Endothelial cell of umbilical vein (primary cell): Measurements from ENCODE around the gene DDX17. TPM values are rescaled to one million over a fixed set of nuclear protein-coding genes. Genes with fewer than 3 reads are reported as not detected.

Source experiments
- BruUV-seq: library from RNA; stranded (reverse); fragments of 400-500 nt; replicated peaks from 2 replicates; lab custom pipeline; 2021; lab: Mats Ljungman, UMichigan
- CTCF ChIA-PET: fragments of 300-600, 350-600 bp; sonication (Branson Sonifier 250); formaldehyde crosslinking; loops from one replicate; lab custom pipeline; 2021; ENCODE audit warnings: antibody characterized with exemption, inconsistent platforms; lab: Charles Lee
- POLR2A ChIA-PET: fragments of 300-600, 350-600 bp; sonication (Branson Sonifier 250); formaldehyde crosslinking; loops from one replicate; lab custom pipeline; 2021; ENCODE audit warnings: antibody characterized with exemption, inconsistent platforms; lab: Charles Lee
- DNase-seq: peaks from one replicate; pipeline ENCODE4 v3.0.0-alpha.2; 2011; ENCODE audit warnings: low read depth, low spot score
- FAIRE-seq: peaks from 2 replicates; lab custom pipeline; 2011; peaks lifted over from hg19 to GRCh38; lab: Jason Lieb, UNC
- H2AFZ ChIP-seq: 2 replicates; pipeline ENCODE4 v1.6.0; 2012; ENCODE audit warnings: low read depth, low read length, control low read depth, inconsistent platforms
- H3K27ac ChIP-seq: 2 replicates; pipeline ENCODE4 v1.5.1; 2011; ENCODE audit warnings: low read depth, mild to moderate bottlenecking, control low read depth, low read length, moderate library complexity; ENCODE audit not compliant: insufficient read depth
- H3K27me3 ChIP-seq, 2 experiments: 2 replicates each; pipeline versions ENCODE4 v1.6.0 to v1.6.1; 2011; ENCODE audit warnings: low read length in 2 of 2, mixed read lengths in 1 of 2; ENCODE audit not compliant: control insufficient read depth in 2 of 2, insufficient read depth in 2 of 2
- H3K36me3 ChIP-seq, 2 experiments: 2 replicates in 1 of 2; 3 replicates in 1 of 2; pipeline ENCODE4 v1.5.1; 2011; ENCODE audit warnings: low read length in 2 of 2, mild to moderate bottlenecking in 1 of 2, moderate library complexity in 1 of 2; ENCODE audit not compliant: control insufficient read depth in 2 of 2, insufficient read depth in 2 of 2; ENCODE audit errors: extremely low read depth in 1 of 2
- H3K4me1 ChIP-seq: 3 replicates; pipeline ENCODE4 v1.5.1; 2011; ENCODE audit warnings: mild to moderate bottlenecking, low read length; ENCODE audit not compliant: control insufficient read depth, insufficient read depth; ENCODE audit errors: extremely low read depth
- H3K4me2 ChIP-seq: 2 replicates; pipeline ENCODE4 v1.6.1; 2011; ENCODE audit warnings: low read length, control low read depth, mixed read lengths; ENCODE audit not compliant: insufficient read depth
- H3K4me3 ChIP-seq, 3 experiments: fragments of 200-600 bp in 1 of 3; sonication (generic), shearing (Covaris generic) in 1 of 3; replicated peaks in 1 of 3; 2 replicates each; pipeline ENCODE4 v1.5.1; 2011 to 2016; ENCODE audit warnings: control low read depth in 3 of 3, low read length in 3 of 3, mild to moderate bottlenecking in 2 of 3, inconsistent platforms in 1 of 3, low read depth in 1 of 3, moderate library complexity in 1 of 3; ENCODE audit not compliant: insufficient read depth in 1 of 3
- H3K79me2 ChIP-seq: 2 replicates; pipeline ENCODE4 v1.6.0; 2012; ENCODE audit warnings: low read length, inconsistent platforms; ENCODE audit not compliant: control insufficient read depth, insufficient read depth
- H3K9ac ChIP-seq: replicated peaks from 2 replicates; pipeline ENCODE3; 2011; ENCODE audit warnings: low read length, control low read depth; ENCODE audit not compliant: insufficient read depth; ENCODE audit errors: extremely low read depth
- H3K9me1 ChIP-seq: replicated peaks from 3 replicates; pipeline ENCODE4 v1.6.0; 2011; ENCODE audit warnings: mild to moderate bottlenecking, low read length; ENCODE audit not compliant: control insufficient read depth, insufficient read depth; ENCODE audit errors: extremely low read depth
- H3K9me3 ChIP-seq: replicated peaks from 2 replicates; pipeline ENCODE4 v1.5.1; 2012; ENCODE audit warnings: low read length, inconsistent platforms; ENCODE audit not compliant: control insufficient read depth, insufficient read depth
- H4K20me1 ChIP-seq: replicated peaks from 2 replicates; pipeline ENCODE3; 2011; ENCODE audit warnings: mild to moderate bottlenecking, low read length; ENCODE audit not compliant: control insufficient read depth, insufficient read depth; ENCODE audit errors: extremely low read depth
- EZH2 ChIP-seq: IDR thresholded peaks from 2 replicates; pipeline ENCODE4 v1.6.1; 2012; ENCODE audit warnings: borderline replicate concordance, low read depth, mild to moderate bottlenecking, moderate library complexity, low read length, inconsistent platforms; ENCODE audit not compliant: severe bottlenecking
- FOS ChIP-seq: IDR thresholded peaks from 2 replicates; pipeline ENCODE4 v1.6.1; 2011; ENCODE audit warnings: mild to moderate bottlenecking, low read length, moderate library complexity, borderline replicate concordance; ENCODE audit not compliant: insufficient read depth
- GATA2 ChIP-seq: IDR thresholded peaks from 2 replicates; pipeline ENCODE4 v1.7.0; 2011; ENCODE audit warnings: low read depth, mild to moderate bottlenecking, moderate library complexity, mixed read lengths, low read length; ENCODE audit not compliant: insufficient read length, insufficient read depth
- JUN ChIP-seq: IDR thresholded peaks from 2 replicates; pipeline ENCODE4 v1.6.1; 2011; ENCODE audit warnings: borderline replicate concordance, low read depth; ENCODE audit not compliant: insufficient read length, insufficient read depth
- MYC ChIP-seq: IDR thresholded peaks from one replicate; pipeline ENCODE4 v1.6.1; 2011; ENCODE audit warnings: mild to moderate bottlenecking, low read depth, low read length
- POLR2A ChIP-seq: IDR thresholded peaks from 2 replicates; pipeline ENCODE4 v1.6.1; 2012; ENCODE audit warnings: low read depth, mild to moderate bottlenecking, control low read depth, low read length
- POLR2AphosphoS5 ChIP-seq: IDR thresholded peaks from 2 replicates; pipeline ENCODE4 v1.6.1; 2012; ENCODE audit warnings: low read depth, mild to moderate bottlenecking, control low read depth, low read length, moderate library complexity; ENCODE audit not compliant: insufficient read depth
- dilution Hi-C: fragments of 300-500 bp; cut with MboI; formaldehyde crosslinking; loops from one replicate; pipeline ENCODE4 v1.15.0; 2019; ENCODE audit warnings: low sequenced_read_pairs; ENCODE audit not compliant: extremely low pct_ligation_motif_present
- intact Hi-C: fragments of 100-400 bp; cut with micrococcal nuclease; formaldehyde crosslinking; loops from one replicate; pipeline ENCODE4 v1.10.0; 2022
- polyA plus RNA-seq, 4 experiments: library from polyadenylated mRNA; depleted of rRNA in 3 of 4; stranded (reverse) in 3 of 4; unstranded in 1 of 4; fragments of >200 nt; gene quantifications; 2 replicates each; pipeline versions ENCODE4 v1.2.1 to v1.2.3, GENCODE V29; 2011 to 2012; ENCODE audit warnings: missing spikeins in 1 of 4
- total RNA-seq: library from RNA; stranded (reverse); gene quantifications from 2 replicates; pipeline ENCODE4 v1.2.3, GENCODE V29; 2021
- TF ChIP-seq, protein P1 (sequence below), 2 donors: IDR thresholded peaks; 1 replicate in 1 of 2; 2 replicates in 1 of 2; pipeline ENCODE4 v1.5.1; 2011; ENCODE audit warnings: low read length in 2 of 2, mild to moderate bottlenecking in 2 of 2, moderate library complexity in 2 of 2, control low read depth in 1 of 2, inconsistent platforms in 1 of 2, low read depth in 1 of 2; ENCODE audit not compliant: insufficient read depth in 1 of 2; ENCODE audit errors: extremely low read depth in 1 of 2
- TF ChIP-seq, protein P2 (sequence below): IDR thresholded peaks from 2 replicates; pipeline ENCODE4 v1.6.1; 2011; ENCODE audit not compliant: insufficient read depth, insufficient read length

The DDX17 gene
- total and polyA plus RNA-seq, 2 donors (not counting 3 experiments of a cell fraction or from before 2014, with no cell fraction given) = 393 to 402 TPM

DNA sequence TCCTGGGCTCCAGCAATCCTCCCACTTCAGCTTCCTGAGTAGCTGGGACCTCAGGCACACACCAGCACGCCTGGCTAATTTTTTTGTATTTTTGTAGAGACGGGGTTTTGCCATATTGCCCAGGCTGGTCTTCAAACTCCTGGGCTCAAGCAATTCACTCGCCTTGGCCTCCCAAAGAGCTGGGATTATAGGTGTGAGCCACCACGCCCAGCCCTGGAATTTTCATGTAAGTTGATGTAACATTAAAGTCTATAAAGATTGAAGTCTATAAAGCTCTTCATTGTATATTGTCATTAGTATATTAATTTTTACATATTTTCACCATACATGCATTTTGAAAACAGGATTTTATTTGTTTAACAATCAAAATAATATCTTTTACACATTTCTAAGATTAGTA is 12.5 kb upstream of the DDX17 start:
- H3K9ac ChIP-seq = no peak overlapping the region
- no peaks in the 10 kb centered on the region for H3K36me3 ChIP-seq
- no peak overlapping the region for H3K27ac ChIP-seq
- CTCF ChIA-PET = interaction anchor here (0.7 kb wide), 1 partner anchor 56 kb away, joined by 3 read pairs; no protein-coding TSS in a partner anchor
- DNase-seq = no peak
- BruUV-seq = no TSS peak
- H3K9me1 ChIP-seq = no peaks in the 10 kb centered on the region
- no peak for FAIRE-seq
- intact Hi-C loops (no loop called here), dilution Hi-C loops (no loop called here)
- TF ChIP-seq GATA2 (no peak), POLR2A (no peak), JUN (no peak), EZH2 (no peak), POLR2AphosphoS5 (no peak), FOS (no peak), MYC (no peak)
- TF ChIP-seq, protein P1, sequence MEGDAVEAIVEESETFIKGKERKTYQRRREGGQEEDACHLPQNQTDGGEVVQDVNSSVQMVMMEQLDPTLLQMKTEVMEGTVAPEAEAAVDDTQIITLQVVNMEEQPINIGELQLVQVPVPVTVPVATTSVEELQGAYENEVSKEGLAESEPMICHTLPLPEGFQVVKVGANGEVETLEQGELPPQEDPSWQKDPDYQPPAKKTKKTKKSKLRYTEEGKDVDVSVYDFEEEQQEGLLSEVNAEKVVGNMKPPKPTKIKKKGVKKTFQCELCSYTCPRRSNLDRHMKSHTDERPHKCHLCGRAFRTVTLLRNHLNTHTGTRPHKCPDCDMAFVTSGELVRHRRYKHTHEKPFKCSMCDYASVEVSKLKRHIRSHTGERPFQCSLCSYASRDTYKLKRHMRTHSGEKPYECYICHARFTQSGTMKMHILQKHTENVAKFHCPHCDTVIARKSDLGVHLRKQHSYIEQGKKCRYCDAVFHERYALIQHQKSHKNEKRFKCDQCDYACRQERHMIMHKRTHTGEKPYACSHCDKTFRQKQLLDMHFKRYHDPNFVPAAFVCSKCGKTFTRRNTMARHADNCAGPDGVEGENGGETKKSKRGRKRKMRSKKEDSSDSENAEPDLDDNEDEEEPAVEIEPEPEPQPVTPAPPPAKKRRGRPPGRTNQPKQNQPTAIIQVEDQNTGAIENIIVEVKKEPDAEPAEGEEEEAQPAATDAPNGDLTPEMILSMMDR (IDR thresholded peaks at IDR 0.05; ENCODE audit: extremely low read depth in 1 of 2, insufficient read depth in 1 of 2, low read depth in 1 of 2, low read length in 2 of 2) = no peak
- TF ChIP-seq, protein P2, sequence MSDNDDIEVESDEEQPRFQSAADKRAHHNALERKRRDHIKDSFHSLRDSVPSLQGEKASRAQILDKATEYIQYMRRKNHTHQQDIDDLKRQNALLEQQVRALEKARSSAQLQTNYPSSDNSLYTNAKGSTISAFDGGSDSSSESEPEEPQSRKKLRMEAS = no peak
- H3K4me3 ChIP-seq = no peak overlapping the region
- no peaks in the 10 kb centered on the region for H4K20me1 ChIP-seq
- H2AFZ ChIP-seq = no peak overlapping the region
- POLR2A ChIA-PET = no interaction called here
- no peaks in the 10 kb centered on the region for H3K4me1 ChIP-seq
- no peak overlapping the region for H3K4me2 ChIP-seq
- H3K79me2 ChIP-seq = no peaks in the 10 kb centered on the region
- H3K27me3 ChIP-seq = no peaks in the 10 kb centered on the region
- no peaks in the 10 kb centered on the region for H3K9me3 ChIP-seq
